Measurements from ENCODE around the gene PQBP1.

The PQBP1 gene

DNA sequence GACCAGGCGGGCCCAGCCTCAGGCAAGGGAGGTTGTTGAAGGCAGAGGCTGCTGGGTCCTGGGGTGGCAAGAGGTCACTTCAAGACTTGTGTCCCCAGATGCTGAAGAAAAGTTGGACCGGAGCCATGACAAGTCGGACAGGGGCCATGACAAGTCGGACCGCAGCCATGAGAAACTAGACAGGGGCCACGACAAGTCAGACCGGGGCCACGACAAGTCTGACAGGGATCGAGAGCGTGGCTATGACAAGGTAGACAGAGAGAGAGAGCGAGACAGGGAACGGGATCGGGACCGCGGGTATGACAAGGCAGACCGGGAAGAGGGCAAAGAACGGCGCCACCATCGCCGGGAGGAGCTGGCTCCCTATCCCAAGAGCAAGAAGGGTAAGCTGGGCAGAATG is 4.4 kb downstream of the PQBP1 start:
- no peak for DNase-seq (ENCODE audit: low read depth in 2 of 2)

DNA sequence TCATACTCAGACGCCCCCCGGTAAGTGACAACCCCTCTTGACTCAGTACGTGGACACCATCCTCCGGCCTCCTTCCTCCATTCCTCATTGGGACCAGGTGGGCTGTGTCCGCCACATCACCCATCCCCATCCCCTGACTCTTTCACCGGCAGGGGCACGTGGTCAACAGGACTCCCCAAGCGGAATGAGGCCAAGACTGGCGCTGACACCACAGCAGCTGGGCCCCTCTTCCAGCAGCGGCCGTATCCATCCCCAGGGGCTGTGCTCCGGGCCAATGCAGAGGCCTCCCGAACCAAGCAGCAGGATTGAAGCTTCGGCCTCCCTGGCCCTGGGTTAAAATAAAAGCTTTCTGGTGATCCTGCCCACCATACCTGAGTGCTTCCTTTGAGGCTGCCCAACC is 5.0 kb downstream of the PQBP1 start:
- no peak for DNase-seq (ENCODE audit: low read depth in 2 of 2)

DNA sequence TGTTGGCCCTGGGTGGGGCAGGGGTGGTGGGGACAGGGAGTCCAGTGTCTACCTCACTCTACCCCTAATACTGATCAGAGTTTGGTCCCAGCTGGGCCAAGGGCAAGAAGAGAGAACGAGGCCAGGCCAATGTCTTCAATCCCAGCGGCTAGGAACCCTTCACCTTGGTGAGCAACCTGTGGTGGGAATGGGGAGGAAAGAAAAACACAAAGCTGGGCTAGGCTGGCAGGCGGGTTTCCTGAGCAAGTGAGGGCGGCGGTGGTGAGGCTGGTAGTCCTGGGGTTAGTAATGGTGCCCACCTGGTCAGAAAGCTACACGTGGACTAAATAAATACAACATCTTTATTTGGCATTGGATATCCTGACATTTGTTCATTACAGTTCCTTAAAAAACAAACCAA is 5.6 kb downstream of the PQBP1 start:
- no peak for DNase-seq (ENCODE audit: low read depth in 2 of 2)

DNA sequence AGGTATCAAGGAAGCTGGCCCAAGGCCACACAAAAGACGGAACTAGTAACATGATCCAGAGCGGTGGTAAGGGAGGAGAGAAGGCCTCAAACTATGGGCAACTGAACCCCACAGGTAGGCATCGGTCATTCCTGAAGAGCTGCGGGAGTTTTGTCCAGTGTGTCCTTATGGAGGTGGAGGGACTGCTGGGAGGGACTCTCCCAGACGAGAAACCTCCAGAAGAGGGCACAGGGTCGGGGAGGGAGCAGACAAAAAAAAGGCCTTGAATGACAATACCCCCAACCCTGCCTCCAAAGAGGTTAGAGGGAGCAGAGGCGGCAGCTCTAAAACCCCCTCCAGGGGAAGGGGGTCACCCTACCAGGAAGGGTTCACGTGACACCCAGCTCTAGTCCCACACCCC is 6.5 kb downstream of the PQBP1 start:
- DNase-seq (ENCODE audit: low read depth in 2 of 2), result no peak

DNA sequence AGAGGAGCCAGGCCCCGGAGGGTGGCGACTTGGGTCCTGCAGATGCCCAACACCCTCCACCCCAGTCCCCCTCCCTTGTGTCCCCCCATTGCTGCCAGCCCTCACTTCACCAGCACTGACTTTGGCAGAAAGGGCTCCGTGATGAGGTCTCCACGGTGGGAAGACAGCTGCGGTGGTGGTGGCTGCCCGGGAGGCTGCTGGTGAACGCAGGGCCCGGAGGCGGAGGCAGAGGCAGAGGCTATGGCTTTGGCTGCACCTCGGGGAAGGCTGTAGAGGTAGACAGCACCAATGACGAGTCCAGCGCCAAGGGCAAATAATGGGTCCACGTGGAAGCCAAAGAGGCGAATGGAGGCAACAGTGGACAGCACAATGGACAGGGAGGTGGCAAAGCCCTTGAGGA is 6.9 kb downstream of the PQBP1 start:
- DNase-seq (ENCODE audit: low read depth in 2 of 2), result no peak

DNA sequence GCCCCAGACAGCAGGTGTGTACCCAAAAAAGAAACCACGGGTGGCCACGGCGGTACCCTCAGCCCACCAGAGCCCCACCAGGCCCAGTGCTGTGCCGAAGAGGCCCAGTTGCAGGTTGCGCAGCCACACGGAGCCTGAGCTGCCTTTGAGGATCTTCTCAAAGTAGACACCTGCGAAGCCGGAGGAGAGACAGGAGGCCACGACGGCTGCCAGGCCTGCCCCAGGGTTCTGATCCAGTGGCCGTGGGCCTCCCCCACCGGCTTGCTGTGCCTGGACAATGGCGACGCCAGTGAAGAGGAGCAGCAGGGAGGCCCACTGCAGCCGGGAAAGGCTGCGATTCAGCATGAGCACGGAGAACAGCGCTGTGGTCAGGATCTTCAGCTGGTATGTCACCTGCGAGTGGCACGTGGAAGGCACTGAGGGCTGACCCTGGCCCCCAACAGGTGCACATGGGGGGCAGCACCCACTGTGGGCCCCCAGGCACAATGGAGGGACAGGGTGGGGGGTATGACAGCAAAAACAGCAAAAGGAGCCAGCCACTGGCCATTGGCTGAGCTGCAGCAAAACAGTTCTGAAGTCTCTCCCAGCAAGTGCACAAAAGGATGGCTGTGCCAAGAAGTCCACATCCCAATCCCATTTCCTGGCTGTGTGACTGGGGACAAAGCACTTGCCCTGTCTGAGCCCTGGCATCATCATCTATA is 7.5 kb downstream of the PQBP1 start:
- no peak for DNase-seq (ENCODE audit: low read depth in 2 of 2)

DNA sequence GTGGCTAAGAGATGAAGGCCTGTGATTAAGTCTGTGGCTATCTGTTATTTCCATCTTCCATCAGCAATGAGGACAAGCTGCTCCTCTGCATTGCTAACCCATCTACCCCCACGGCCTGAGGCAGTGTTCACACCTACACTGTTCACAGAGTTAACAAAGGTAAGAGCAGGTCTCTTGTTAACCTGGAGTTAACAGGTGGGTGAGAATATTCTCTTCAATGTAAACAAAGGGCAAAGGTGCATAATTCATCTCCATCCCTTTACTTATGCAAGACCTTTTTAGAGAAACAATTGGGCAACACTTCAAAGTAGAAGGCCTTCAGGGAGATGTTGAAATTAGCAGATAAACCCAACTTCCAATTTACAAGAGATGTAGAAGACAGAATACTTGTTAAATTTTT is 10.9 kb downstream of the PQBP1 start:
- DNase-seq (ENCODE audit: low read depth in 2 of 2), result no peak

DNA sequence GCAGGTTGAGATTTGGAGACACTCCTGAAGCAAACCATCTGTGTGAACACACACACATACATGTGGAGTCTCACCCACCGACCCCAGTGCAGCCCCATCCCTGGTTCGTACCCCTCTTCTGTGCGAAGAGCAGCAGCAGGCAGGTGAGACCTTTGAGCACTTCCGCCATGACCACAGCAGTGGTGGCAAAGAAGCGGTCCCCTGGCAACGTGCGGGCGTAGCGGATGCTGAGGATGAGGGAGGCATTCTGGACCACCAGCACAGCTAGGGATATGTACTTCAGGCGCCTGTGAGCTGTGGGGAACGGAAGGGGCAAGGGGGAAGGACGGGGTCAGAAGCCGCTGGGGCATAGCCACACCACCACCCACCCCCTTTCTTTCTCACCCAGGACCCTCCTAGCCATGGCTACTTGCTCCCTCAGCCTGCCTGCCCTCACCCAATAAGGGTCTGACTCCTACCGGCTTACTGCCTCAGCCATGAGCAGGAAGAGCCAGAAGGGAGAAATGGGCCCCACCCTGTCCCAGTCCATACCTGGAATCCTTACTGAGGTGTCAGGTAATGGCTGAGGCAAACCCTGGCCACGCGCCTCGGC is 12.1 kb downstream of the PQBP1 start:
- DNase-seq (ENCODE audit: low read depth in 2 of 2), result no peak

DNA sequence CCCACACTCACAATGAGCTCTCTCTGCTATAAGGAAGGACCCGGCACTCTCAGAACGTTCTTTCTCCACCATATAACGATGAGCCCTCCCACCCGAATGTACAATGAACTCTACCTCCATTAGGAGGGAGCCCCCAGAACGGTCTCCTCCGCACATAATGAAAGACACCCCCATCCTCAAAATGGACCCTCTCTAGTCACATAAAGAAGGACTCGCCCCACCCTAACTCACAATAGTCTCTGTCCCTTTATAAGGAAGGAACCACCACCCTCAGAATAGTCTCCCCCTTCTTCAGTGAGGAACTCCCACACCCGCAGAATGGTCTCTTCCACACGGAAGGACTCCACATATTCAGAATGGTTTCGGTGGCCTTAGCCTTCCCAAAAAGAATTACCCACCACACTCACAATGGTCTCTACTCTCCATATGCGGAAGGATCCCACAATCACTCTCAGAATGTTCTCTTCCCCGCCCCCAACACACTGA is 13.2 kb downstream of the PQBP1 start:
- no peak for DNase-seq (ENCODE audit: low read depth in 2 of 2)

DNA sequence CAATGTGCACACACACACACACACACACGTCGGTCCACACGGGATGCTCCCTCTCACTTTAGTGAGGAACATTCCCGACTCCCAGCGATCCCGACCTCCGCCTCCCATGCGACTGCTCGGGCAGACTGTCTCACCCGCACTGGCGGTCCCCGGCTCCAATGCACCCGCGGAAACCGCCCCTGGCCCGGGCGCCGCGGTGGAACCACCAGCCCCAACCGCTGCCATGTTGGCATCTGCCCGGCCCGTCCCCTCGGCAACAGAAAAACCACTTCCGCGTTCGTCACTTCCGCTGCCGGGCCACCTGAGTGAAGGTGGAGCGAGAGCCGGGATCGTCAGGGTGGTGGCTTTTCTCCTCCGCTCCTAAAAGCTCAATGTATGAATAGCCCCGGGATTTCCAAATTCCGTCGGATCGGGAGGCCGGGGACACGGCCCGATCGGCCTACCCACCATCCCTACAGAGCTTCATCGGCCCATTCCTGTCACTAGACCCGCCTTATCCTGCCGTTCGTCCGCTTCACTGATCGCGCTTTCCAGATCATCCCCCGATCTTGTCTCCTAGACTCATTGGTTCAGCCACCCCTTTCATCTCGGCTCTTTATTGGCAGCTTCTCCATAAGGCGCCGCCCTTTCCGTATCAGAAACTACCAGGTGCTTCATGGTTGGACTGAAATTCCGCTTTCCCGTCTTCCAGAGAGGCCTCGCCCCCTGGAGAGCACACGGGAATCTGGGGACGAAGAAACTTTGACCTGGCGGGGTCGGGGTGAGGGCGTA is 13.9 kb downstream of the PQBP1 start, which contains the start of gene SLC35A2:
Gene SLC35A2 (minus strand): TSS at position 235 of the 771 bp plus-strand sequence. CDS start 10 bp downstream, at position 225.
- peak; percentile 54 to 65 for DNase-seq (ENCODE audit: low read depth in 2 of 2)

DNA sequence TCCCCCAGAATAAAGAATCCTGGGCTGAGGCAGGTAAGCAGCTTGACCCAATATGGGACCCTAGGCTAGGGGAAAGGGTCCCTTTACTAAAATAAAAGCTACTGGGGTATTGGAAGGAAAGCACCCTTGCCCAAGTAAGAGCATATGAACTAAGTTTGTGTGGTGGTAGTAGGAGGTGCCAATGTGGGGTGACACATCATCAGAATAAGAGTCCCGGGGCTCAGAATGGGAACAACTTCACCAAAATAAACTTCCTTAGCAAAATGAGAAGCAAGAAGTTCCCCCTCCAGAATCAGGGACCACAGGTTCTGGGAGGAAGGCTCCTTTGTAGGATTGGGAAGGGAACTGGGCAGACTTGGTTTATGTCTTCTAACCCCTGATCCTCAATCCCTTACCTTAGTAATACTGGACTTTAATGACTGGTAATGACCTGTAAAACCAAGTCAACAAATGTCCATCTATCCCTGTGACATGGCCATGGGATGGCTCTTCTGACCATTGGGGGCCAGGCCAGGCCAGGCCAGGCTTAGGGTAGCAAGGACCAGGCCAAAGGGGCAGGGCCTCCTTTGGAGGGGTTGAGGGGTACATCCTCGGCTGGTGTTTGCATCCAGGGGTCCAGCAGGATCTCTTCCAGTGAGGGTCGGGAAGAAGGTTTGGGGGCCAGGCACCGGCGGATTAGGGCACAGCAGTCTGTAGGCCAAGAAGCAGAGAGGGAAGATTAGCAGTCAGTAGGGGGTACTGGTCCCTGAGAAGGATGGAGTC is 16.1 kb downstream of the PQBP1 start:
- no peak for DNase-seq (ENCODE audit: low read depth in 2 of 2)

DNA sequence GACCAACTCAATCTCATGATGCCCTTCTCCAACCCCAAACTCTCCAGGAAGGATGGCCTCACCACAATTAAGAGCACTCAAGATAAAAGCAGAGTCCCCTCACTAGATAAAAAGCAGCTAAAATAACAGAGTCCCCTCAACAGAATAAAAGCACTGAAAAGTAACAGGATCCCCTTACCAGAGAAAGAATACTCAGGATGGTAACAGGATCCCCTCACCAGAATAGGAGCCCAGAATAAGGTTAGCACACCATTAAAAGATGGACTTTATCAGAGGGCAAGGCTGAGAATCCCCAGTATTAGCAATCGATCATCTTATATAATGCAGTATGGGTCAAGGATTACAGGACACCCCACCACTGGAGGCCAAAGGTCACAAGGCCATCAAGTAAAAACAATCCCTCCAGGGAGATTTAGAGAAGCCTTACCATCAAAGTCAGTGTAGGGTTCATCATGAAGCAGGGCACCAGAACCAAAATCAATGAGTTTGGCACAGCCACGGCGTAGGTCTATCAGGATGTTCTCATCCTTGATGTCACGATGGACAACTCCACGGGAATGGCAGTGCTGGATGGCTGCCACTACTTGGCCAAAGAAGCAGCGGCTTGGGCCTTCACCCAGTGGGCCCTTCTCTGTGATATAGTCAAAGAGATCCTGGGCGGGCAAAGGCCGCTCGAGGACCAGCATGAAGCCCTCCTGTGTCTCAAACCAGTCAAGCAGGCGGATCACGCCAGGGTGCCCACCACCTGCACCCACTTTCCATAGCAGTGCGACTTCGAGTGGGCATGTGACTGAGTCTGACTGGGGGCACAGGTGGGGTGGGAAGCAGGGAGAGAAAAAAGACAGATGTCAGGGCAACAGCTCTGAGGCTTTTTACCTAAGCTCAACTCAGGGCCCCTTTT is 17.1 kb downstream of the PQBP1 start:
- DNase-seq (ENCODE audit: low read depth in 2 of 2), result no peak

DNA sequence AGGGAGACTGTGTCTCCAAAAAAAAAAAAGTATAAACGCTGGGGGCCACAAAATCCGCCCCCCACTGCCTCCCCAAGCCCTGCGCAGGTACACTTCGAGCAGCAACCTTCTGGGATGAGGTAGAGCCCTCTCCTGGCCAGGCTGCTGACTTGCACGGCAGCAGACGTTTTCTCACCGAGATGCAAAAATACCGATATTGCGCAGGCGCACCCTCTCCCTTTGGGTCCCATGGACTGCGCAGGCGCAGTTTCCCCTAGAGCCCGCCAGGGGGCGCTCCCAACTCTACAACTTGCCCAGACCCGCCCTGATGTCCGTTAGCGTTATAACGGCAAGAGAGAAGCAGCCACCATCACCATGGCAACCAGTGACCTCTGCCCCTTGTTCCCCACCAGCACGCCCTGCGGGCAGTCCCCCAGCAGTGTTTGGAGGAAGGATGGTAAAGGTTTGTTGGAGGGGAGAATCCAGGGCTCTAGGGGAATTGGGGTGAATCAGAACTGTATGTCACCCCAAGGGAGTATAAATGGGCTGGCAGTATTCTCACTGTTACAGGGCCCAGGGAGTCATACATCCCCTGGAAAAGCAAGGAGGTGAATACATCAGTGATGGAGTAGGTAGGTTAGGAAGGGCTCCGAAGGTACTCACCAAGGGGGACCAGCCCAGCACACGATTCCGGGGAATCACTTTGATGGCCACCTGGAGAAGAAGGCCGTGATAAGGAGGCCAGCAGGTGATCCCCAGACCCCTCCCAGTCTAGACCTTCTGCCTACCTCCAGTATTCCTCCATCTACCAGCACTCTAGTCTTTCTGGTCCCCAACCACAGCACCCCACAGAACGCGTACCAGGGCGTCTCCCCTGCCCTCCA is 19.6 kb downstream of the PQBP1 start:
- peak; percentile 64 to 74 for DNase-seq (ENCODE audit: low read depth in 2 of 2)

DNA sequence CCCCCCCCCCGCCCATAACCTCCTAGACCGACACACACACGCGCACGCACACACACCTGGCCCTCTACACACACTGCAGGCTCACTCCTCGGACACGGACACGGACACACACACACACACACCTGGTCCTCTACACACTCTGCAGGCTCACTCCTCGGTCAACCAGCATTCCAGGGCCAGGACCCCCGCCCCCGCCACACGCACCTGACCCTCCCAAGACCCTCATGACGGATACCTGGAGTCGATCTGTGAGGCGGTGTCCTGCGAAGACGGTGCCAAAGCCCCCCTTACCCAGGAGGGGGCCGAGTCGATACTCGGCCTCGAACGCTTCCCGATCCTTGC is 20.5 kb downstream of the PQBP1 start:
- no peak for DNase-seq (ENCODE audit: low read depth in 2 of 2)

DNA sequence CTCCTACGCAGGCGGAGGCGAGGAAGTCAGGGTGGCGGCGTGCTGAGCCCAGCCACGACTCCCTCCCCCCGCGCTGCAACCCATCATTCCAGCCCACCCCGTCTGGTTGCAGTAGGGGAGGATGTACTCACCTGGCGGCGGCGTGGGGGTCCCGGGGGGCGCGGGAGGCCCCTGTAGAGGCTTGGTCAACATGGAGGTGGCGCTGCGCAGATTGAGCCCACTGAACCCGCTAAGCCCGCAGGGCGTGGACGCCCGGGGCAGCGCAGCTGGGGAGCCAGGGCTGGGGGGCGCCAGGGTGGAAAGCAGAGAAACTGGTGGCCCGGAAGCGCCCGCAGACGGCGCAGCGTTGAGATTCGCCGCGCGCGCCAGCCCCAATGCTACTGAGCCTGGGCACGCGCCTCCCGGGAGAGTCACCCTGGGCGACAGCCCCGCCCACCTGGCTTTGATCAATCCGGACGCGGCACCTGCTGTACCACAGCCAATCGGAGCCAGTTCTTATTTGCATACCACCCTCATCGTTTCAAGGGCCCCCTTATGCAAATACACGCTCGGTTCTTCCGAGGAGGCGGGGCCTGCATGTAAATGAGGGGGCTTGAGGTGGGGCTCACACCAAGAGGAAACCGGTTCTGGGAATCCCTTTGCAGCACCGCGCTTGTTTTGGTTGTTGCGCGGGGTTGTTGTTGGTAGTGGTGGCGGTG is 21.1 kb downstream of the PQBP1 start, which contains the start of gene PIM2:
Gene PIM2 (minus strand): TSS at position 382 of the 698 bp plus-strand sequence. CDS start 190 bp downstream, at position 192.
- peak; percentile 71 to 83 for DNase-seq (ENCODE audit: low read depth in 2 of 2)

DNA sequence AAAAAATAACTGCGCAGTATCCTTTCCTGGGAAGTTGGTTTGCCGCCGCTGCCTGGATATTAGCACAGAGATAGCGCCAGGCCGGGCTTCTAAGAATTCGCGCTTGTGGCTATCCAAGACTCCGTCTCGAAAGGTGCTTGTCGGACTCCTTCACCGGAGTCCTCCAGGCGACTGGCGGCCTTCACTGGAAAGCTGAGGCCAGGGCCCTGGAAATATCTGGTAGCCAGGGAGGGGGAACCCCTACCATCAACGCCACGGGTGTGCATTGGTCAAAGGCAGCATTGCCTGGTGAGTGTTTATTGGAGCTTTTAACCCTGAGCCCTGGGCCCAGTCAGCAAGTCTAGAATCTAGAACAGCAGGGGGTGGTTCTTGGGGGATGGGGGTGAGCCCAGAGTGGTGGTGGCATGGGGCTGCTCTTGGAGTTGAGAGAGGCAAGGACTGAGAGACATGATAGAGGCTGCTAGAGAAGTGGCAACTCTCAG is 21.7 kb downstream of the PQBP1 start:
- DNase-seq (ENCODE audit: low read depth in 2 of 2), result no peak

DNA sequence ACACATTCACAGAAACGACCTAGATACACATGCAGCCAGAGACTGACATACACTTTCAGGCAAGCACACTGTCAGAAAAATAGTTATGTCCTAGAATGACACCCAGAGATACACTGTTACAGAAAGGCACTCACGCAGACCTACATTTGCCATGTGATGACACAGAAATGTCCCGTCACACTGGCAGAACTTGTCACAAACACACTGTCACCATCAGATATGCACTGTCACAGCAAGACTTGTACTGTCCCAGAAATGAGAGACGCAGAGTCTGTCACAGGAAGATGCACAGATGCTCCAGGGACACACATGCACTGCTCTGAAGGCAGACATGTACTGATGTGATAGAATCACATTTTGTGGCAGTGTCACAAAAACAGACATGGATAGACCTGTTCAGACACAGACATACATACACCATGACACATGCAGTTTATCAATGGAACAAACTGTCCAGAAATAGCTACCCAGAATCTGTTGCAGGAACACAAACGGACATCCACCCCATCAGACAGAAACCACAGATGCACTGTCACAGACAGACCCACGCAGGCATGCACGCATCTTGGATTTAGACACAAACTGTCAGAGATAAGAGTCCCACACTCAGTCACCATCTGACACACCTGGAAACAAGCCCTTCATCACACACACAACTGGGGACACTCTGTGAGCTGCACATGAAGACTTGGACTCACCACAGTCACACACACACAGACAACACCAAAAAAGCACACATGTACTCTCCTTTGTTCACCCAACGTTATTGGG is 22.4 kb downstream of the PQBP1 start:
- DNase-seq (ENCODE audit: low read depth in 2 of 2), result no peak

DNA sequence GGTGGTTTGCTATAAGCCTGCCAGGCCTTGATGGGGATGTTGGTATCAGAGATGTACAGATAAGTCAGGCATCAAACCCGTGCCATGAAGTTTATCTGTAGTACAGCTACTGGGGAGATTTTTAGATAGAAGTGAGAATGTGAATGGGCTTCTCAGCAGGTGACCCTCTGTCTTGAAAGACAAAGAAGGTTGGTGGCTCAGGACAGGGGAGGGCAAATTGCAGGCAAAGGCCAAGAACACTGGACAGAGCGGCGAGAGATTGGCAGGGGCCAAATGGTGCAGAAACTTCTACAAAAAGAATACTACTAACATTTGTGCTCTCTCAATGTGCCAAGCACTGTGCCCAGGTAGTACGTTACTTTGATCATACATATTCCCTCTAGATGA is 23.0 kb downstream of the PQBP1 start:
- no peak for DNase-seq (ENCODE audit: low read depth in 2 of 2)

All from stimulated activated CD4-positive, alpha-beta T cell treated with anti-CD3 and anti-CD28 coated beads, Interleukin-1b, Interleukin-23, amount 100 ng/mL, for 1 hour (primary cell).